GM12878 (cell line): ENCODE measurements around the gene ZBTB9. TPM values are rescaled to one million over a fixed set of nuclear protein-coding genes. Genes with fewer than 3 reads are reported as not detected.

Experiments
- CHD2 ChIP-seq: IDR thresholded peaks from 2 replicates; pipeline ENCODE4 v1.6.1; 2011; ENCODE audit warnings: low read depth, low read length, improper control_type of control experiment, borderline replicate concordance
- EP300 ChIP-seq, 2 experiments: fragments of 150-350 bp in 1 of 2; IDR thresholded peaks; 2 replicates each; pipeline ENCODE4 v1.6.1; 2011 to 2012; ENCODE audit warnings: low read depth in 2 of 2, low read length in 2 of 2, borderline replicate concordance in 1 of 2, improper control_type of control experiment in 1 of 2, inconsistent platforms in 1 of 2; ENCODE audit not compliant: control insufficient read depth in 1 of 2
- FOS ChIP-seq: IDR thresholded peaks from 3 replicates; pipeline ENCODE4 v1.6.1; 2011; ENCODE audit warnings: borderline replicate concordance; ENCODE audit not compliant: insufficient read length; ENCODE audit errors: extremely low read depth
- JUND ChIP-seq: IDR thresholded peaks from 2 replicates; pipeline ENCODE4 v1.6.1; 2012; ENCODE audit warnings: low read depth, mild to moderate bottlenecking, low read length, improper control_type of control experiment, moderate library complexity
- MXI1 ChIP-seq: fragments of 150-350 bp; IDR thresholded peaks from 2 replicates; pipeline ENCODE4 v1.6.1; 2011; ENCODE audit warnings: low read depth, mild to moderate bottlenecking, inconsistent platforms, low read length, improper control_type of control experiment
- NFIC ChIP-seq: IDR thresholded peaks from 2 replicates; pipeline ENCODE4 v1.6.1; 2012; ENCODE audit warnings: low read depth, mild to moderate bottlenecking, inconsistent platforms, low read length, moderate library complexity
- NR2F1 ChIP-seq: fragments of 450-650 bp; conservative IDR thresholded peaks from 2 replicates; pipeline ENCODE4 v1.6.1; 2017; ENCODE audit warnings: mild to moderate bottlenecking
- RAD21 ChIP-seq: IDR thresholded peaks from 2 replicates; pipeline ENCODE4 v1.6.1; 2011; ENCODE audit warnings: mild to moderate bottlenecking, low read depth, low read length, moderate library complexity; ENCODE audit not compliant: insufficient read depth
- RBBP5 ChIP-seq: fragments of 200-600 bp; sonication (generic); conservative IDR thresholded peaks from 2 replicates; pipeline ENCODE4 v1.6.1; 2016
- SREBF2 ChIP-seq: IDR thresholded peaks from 2 replicates; pipeline ENCODE4 v1.6.1; 2012; ENCODE audit warnings: mild to moderate bottlenecking, low read length
- TAF1 ChIP-seq: IDR thresholded peaks from 2 replicates; pipeline ENCODE4 v1.6.1; 2011; ENCODE audit warnings: mild to moderate bottlenecking, low read depth, low read length, borderline replicate concordance
- TCF3 ChIP-seq: IDR thresholded peaks from 2 replicates; pipeline ENCODE4 v1.6.1; 2012; ENCODE audit warnings: low read depth, mild to moderate bottlenecking, low read length, borderline replicate concordance; ENCODE audit not compliant: insufficient read depth
- WRNIP1 ChIP-seq: IDR thresholded peaks from 2 replicates; pipeline ENCODE4 v1.6.1; 2011; ENCODE audit warnings: low read depth, low read length, improper control_type of control experiment, borderline replicate concordance
- ZNF217 ChIP-seq: fragments of 450-650 bp; IDR thresholded peaks from 2 replicates; pipeline ENCODE4 v1.6.1; 2017; ENCODE audit warnings: antibody characterized with exemption, mild to moderate bottlenecking
- polyA plus RNA-seq, 11 experiments: library from polyadenylated mRNA; depleted of rRNA in 4 of 11; unstranded in 6 of 11; stranded (reverse) in 5 of 11; fragments of >200 nt; fragmentation: Nextera tagmentation in 4 of 11; fragmentation: Illumina TruSeq in 1 of 11; extraction: Ambion mirVana in 4 of 11; extraction: Trizol in 1 of 11; gene quantifications; 1 replicate in 1 of 11; 2 replicates in 10 of 11; pipeline versions ENCODE4 v1.2.1 to v1.2.3, GENCODE V29; 2011 to 2016; ENCODE audit warnings: inconsistent platforms in 2 of 11, missing spikeins in 2 of 11, low read depth in 1 of 11
- total RNA-seq, 4 experiments: library from RNA; depleted of rRNA in 3 of 4; stranded (reverse); fragments of >200 nt in 3 of 4; fragmentation: Illumina TruSeq in 1 of 4; extraction: Trizol in 1 of 4; gene quantifications; 2 replicates each; pipeline versions ENCODE4 v1.2.1 to v1.2.3, GENCODE V29; 2013 to 2021
- TF ChIP-seq, protein P1 (sequence below): fragments of 450-650 bp; formaldehyde crosslinking; IDR thresholded peaks from 2 replicates; pipeline ENCODE4 v1.4.0; 2022; ENCODE audit warnings: mild to moderate bottlenecking, moderate library complexity
- TF ChIP-seq, protein P2 (sequence below): fragments of 450-650 bp; IDR thresholded peaks from 2 replicates; pipeline ENCODE4 v1.6.1; 2017; ENCODE audit warnings: mild to moderate bottlenecking, moderate library complexity
- TF ChIP-seq, protein P3 (sequence below): IDR thresholded peaks from 2 replicates; pipeline ENCODE4 v1.6.1; 2011; ENCODE audit warnings: low read depth, mild to moderate bottlenecking, low read length, moderate library complexity, borderline replicate concordance; ENCODE audit errors: extremely low read depth
- TF ChIP-seq, protein P4 (sequence below): fragments of 450-650 bp; conservative IDR thresholded peaks from 2 replicates; pipeline ENCODE4 v1.6.1; 2017; ENCODE audit warnings: mild to moderate bottlenecking, moderate library complexity

The ZBTB9 gene
- total and polyA plus RNA-seq, 10 of the 15 experiments (the other 5 are each of a cell fraction or from before 2014, with no cell fraction given) = 1.5 to 12.7 (median 6.9) TPM

DNA sequence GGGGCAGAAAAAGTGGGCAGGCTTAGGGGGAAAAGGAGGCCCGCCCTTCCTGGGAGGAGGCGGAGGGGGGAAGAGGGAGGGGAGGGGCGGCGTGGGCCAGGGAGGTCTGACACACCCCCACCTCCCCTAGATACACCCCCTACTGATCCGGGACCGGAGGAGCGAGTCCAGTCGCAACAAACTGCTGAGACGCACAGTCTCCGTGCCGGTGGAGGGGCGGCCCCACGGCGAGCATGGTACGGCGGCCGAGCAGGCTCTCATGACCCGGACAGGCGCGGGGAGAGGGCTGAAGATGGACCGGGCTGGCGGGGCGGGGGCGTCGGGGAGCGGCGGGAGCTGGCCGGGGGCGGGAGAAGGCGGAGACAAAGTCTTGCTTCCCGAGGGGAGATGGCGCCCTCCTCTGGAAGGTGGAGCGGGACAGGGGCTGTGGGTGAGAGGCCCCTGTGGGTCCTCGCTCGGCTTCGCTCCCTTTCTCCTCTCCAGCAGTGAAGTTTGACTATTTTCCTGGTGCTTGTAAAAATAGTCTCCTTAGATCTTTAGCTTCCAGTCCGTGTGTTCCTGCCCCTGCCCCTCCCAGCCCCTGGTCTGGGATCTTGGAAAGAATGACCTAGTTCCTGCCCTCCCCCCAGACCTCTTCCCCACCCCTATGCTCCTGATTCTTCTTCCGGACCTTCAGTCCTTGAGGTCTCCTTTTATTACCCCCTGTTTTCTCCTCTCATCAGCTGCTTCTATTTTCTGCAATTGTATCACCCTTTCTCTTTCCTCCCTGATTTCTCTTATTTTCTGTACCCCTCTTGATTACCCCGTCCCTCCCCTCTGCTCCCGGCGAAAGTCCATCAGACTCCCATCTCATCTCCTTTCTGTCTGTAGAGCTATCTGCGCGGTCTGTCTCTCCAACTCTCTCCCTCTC, 28.5 kb upstream of the ZBTB9 start (continued):
- no peak for TF ChIP-seq FOS
- TF ChIP-seq TCF3 = 0 out of 2 replicates have a peak, but pooled peaks have one; percentile 5
- TF ChIP-seq WRNIP1 = no peak
- no peak for TF ChIP-seq ZNF217
- TF ChIP-seq, protein P1, sequence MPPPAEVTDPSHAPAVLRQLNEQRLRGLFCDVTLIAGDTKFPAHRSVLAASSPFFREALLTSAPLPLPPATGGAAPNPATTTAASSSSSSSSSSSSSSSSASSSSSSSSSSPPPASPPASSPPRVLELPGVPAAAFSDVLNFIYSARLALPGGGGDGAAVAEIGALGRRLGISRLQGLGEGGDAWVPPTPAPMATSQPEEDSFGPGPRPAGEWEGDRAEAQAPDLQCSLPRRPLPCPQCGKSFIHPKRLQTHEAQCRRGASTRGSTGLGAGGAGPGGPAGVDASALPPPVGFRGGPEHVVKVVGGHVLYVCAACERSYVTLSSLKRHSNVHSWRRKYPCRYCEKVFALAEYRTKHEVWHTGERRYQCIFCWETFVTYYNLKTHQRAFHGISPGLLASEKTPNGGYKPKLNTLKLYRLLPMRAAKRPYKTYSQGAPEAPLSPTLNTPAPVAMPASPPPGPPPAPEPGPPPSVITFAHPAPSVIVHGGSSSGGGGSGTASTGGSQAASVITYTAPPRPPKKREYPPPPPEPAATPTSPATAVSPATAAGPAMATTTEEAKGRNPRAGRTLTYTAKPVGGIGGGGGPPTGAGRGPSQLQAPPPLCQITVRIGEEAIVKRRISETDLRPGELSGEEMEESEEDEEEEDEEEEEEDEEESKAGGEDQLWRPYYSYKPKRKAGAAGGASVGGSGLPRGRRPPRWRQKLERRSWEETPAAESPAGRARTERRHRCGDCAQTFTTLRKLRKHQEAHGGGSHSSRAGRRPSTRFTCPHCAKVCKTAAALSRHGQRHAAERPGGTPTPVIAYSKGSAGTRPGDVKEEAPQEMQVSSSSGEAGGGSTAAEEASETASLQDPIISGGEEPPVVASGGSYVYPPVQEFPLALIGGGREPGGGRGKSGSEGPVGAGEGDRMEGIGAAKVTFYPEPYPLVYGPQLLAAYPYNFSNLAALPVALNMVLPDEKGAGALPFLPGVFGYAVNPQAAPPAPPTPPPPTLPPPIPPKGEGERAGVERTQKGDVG (CRISPR knock-in tag) = no peak
- TF ChIP-seq SREBF2 = no peak
- TF ChIP-seq, protein P2, sequence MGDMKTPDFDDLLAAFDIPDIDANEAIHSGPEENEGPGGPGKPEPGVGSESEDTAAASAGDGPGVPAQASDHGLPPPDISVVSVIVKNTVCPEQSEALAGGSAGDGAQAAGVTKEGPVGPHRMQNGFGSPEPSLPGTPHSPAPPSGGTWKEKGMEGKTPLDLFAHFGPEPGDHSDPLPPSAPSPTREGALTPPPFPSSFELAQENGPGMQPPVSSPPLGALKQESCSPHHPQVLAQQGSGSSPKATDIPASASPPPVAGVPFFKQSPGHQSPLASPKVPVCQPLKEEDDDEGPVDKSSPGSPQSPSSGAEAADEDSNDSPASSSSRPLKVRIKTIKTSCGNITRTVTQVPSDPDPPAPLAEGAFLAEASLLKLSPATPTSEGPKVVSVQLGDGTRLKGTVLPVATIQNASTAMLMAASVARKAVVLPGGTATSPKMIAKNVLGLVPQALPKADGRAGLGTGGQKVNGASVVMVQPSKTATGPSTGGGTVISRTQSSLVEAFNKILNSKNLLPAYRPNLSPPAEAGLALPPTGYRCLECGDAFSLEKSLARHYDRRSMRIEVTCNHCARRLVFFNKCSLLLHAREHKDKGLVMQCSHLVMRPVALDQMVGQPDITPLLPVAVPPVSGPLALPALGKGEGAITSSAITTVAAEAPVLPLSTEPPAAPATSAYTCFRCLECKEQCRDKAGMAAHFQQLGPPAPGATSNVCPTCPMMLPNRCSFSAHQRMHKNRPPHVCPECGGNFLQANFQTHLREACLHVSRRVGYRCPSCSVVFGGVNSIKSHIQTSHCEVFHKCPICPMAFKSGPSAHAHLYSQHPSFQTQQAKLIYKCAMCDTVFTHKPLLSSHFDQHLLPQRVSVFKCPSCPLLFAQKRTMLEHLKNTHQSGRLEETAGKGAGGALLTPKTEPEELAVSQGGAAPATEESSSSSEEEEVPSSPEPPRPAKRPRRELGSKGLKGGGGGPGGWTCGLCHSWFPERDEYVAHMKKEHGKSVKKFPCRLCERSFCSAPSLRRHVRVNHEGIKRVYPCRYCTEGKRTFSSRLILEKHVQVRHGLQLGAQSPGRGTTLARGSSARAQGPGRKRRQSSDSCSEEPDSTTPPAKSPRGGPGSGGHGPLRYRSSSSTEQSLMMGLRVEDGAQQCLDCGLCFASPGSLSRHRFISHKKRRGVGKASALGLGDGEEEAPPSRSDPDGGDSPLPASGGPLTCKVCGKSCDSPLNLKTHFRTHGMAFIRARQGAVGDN = peak; percentile 22; the same call in 1 of the 2 replicates
- no peak for TF ChIP-seq NFIC
- TF ChIP-seq RBBP5 = no peak
- TF ChIP-seq CHD2 = no peak
- TF ChIP-seq NR2F1 = no peak
- peak; percentile 54 for TF ChIP-seq RAD21
- no peak for TF ChIP-seq EP300 (IDR thresholded peaks at IDR 0.05; ENCODE audit: borderline replicate concordance in 1 of 2, control insufficient read depth in 1 of 2, low read depth in 2 of 2, low read length in 2 of 2)
- TF ChIP-seq, protein P3, sequence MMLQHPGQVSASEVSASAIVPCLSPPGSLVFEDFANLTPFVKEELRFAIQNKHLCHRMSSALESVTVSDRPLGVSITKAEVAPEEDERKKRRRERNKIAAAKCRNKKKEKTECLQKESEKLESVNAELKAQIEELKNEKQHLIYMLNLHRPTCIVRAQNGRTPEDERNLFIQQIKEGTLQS = no peak
- no peak for TF ChIP-seq TAF1
- TF ChIP-seq, protein P4, sequence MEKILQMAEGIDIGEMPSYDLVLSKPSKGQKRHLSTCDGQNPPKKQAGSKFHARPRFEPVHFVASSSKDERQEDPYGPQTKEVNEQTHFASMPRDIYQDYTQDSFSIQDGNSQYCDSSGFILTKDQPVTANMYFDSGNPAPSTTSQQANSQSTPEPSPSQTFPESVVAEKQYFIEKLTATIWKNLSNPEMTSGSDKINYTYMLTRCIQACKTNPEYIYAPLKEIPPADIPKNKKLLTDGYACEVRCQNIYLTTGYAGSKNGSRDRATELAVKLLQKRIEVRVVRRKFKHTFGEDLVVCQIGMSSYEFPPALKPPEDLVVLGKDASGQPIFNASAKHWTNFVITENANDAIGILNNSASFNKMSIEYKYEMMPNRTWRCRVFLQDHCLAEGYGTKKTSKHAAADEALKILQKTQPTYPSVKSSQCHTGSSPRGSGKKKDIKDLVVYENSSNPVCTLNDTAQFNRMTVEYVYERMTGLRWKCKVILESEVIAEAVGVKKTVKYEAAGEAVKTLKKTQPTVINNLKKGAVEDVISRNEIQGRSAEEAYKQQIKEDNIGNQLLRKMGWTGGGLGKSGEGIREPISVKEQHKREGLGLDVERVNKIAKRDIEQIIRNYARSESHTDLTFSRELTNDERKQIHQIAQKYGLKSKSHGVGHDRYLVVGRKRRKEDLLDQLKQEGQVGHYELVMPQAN = peak; percentile 38; the same call in 1 of the 2 replicates
- TF ChIP-seq MXI1 = no peak; the same call in 1 of the 2 replicates
- TF ChIP-seq JUND = no peak
